ENCODE measurements around the gene PPP1R1A.

Gene PPP1R1A

DNA sequence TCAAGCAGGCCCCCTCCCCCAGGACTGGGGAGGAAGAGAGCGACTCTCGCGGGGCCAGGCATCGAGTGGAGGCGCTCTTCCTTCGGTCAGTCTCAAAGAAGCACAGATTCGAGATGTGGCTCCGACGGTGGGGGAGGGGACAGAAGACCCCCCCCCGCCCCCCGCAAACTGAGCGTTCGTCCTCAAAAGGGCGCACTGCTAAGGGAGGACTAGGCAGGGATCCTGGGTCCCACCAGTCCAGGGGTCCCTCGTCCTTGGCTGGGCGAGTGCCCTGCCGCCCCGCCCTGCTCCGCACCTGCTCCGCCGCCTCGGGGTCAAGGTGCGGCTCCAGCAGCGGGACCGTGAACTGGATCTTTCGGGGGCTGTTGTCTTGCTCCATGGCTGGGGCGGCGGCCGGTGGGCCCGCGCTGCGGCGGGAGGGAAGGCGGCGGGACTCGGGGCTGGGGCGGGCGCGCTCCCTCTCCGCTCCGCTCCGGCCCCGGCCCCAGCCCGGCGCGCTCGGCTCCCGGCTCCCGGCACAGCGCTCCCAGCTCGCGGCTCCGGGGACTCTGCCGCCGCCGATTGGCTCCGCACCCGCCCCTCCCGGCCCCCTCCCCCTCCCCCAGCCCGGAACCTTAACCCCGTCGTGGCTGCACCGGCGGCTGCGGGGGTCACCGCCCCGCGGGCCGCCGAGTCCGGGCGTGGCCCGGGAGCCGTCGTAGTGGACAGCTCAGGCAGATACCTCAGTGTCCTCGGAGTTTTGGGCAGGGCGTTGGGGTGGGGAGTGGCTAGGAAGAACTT is at the start of gene PPP1R1A:
TSS of gene PPP1R1A (minus strand) at position 550 of the 780 bp plus-strand sequence. CDS start at position 379, 171 bp downstream.
- no peak for DNase-seq (ENCODE audit: low read depth)

DNA sequence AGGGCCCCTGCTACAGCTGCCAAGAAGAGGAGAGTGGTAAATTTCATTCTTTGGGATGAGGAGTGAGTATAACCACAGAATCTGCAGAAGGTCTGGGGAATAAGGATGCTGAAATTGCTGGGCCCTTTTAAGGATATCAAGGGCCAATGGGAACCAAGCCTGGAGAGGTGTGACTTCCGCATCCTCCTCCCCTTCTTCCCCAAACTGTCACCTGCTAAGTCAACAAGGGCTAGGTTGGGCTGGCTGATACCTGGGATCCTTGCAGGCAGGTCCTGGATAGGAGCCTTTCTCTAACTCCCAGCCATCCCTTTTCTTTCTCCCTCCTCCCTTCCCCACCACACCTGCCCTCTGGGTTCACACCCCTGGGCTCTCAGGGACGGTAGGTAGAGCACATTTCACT is 46.3 kb upstream of the PPP1R1A start, which contains the start of gene LACRT:
TSS of gene LACRT (minus strand) at position 101 of the 400 bp plus-strand sequence. CDS start at position 47, 54 bp downstream.
- DNase-seq (ENCODE audit: low read depth), result no peak

GRCh38 chr12:54631988-54632728 is 43.7 kb upstream of the PPP1R1A start:
- DNase-seq (ENCODE audit: low read depth), result no peak

GRCh38 chr12:54631551-54631950 is 43.1 kb upstream of the PPP1R1A start:
- no peak for DNase-seq (ENCODE audit: low read depth)

- no peak for DNase-seq (ENCODE audit: low read depth)
These were observed 41.5 kb upstream of the PPP1R1A start for GRCh38 chr12:54629925-54630324.

- no peak for DNase-seq (ENCODE audit: low read depth)
These were observed 39.9 kb upstream of the PPP1R1A start for GRCh38 chr12:54628186-54628846.

- no peak for DNase-seq (ENCODE audit: low read depth)
These were observed 38.8 kb upstream of the PPP1R1A start for GRCh38 chr12:54627304-54627703.

GRCh38 chr12:54625598-54625997 is 37.1 kb upstream of the PPP1R1A start:
- DNase-seq (ENCODE audit: low read depth), result no peak

DNA sequence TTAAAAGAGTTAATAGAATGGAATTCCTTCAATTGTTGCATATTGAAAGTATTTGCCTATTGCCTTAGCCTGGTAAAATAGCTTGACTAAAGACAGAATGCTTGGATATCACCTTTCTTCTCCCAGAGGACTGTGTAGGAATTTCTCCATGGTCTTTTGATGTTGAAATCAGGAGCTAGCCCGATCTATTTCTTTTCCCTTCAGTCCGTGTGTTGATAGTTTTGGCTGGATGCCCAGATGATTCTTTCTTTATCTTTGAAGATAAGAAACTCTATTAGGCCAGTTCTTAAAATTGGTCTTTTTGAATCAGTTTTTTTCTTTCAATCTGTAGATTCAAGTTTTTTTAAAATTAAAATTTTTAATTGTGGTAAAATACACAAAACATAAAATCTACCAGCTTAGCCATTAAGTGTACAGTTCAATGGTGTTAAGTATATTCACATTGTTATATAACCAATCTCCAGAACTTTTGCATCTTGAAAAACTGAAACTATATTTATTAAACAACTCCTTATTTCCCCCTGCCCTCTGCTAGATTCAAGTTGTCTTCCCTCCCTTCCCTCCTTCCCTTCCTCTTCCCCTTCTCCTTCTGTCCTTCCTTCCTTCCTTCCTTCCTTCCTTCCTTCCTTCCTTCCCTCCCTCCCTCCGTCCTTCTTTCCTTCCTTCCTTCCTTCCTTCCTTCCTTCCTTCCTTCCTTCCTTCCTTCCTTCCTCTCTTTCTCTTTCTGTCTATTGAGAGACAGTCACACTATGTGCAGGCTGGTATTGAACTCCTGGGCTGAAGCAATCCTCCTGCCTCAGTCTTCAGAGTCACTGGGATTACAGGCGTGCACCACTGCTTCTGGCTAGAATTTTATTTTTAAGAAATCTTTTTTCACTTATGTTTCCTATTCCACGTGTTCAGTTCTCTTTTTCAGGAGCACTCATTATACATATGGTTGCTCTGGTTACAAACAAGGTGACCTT is 36.1 kb upstream of the PPP1R1A start:
- DNase-seq (ENCODE audit: low read depth), result no peak

- DNase-seq (ENCODE audit: low read depth), result no peak
These were observed 34.2 kb upstream of the PPP1R1A start for GRCh38 chr12:54622463-54623183.

DNA sequence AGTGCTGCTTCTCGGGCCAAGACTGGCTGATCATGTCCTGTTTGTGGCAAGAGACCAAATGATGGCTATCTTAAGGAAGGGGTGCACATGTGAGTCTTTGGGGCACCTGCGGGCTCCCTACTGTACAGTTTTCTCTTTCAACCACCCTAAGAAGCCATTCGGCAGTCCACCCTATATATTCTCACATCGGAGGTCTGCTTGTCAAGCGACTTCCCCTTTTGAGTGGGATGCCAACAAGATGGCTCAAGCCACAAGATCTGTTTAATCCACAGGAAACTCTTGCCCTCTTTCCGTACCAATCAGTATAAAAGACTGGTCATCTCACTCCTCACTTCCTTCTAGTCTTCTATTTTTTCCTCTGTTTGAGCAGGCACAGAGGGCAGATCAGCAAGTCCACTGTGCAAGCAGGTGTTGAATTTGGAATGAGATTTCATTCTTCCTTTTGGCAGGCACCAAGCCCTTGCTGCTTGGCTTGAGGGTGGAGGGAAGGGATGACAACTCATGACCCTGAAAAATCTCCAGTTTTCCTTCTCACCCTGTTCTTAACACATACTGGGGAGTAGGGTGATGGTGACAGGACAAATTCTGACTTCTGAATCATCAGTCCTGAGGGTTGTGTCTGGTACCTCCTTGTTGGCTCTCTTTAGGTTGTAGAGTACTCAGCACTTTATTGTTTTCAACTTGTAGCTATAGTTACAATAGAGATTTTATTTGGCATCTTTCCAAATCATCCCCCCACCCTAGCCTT is 28.6 kb upstream of the PPP1R1A start:
- no peak for DNase-seq (ENCODE audit: low read depth)

DNA sequence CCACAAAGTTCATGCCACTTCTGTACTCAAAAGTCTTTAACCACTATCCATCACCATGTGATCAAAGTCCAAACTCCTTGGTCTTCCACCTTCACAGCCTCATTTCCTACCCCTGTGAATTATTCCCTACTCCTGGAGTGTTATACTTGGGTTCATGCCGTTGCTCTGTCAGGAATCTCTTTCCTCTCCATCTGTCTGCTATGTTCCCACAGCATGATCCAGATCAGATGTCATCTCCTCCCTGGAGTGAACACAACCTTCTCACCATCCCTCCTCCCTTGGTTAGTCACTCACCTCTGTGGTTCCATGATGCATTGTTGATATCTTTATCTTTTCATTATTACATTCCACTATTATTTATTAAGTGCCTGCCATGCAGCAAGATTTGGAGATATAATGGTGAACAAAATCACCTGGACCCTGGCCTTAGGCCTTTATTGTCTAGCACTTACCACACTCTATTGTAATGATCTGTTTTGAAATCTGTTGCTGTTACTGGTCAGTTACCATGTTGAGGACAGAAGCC is 23.8 kb upstream of the PPP1R1A start:
- no peak for DNase-seq (ENCODE audit: low read depth)

DNA sequence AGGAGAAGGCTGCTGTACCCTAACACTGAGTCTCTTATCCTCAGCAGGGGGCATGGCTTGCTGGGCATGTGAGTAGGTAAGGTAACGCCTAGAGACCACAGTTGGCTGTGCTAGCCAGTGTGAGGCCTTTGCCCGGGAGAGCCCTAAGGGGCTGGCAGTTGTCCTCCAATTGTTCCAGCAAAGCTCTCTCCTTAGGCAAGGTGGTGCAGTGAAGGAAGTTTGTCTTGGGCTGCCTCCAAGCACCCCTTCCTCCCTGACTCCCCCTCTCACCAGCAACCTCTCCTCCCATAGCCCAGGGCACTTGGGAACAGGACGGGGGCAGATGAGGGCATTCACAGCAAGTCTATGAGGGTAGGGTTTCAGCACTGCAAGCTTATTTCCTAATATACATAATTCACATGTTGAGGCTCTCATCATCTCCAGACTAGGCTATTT is 23.3 kb upstream of the PPP1R1A start:
- DNase-seq (ENCODE audit: low read depth), result no peak

DNA sequence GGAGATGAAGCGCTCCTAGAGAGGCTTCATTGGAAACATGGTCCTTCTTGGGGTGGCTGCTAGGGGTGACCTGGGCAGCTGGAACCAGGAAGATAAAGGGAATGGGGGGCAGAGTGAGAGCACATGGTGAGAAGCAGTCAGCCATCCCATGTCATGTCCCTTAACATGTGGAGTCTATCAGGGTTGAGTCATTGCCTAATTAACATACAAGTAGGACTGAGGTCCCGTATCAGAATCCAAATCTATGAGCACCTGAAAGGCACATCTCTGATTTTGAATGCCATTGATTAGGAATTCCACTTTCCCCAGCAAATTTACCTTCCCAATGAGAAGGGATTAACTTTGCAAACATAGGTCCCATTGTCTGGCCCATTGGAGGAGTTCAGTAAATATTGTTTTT is 20.3 kb upstream of the PPP1R1A start:
- no peak for DNase-seq (ENCODE audit: low read depth)

- no peak for DNase-seq (ENCODE audit: low read depth)
These were observed 19.7 kb upstream of the PPP1R1A start for GRCh38 chr12:54608156-54608555.

DNA sequence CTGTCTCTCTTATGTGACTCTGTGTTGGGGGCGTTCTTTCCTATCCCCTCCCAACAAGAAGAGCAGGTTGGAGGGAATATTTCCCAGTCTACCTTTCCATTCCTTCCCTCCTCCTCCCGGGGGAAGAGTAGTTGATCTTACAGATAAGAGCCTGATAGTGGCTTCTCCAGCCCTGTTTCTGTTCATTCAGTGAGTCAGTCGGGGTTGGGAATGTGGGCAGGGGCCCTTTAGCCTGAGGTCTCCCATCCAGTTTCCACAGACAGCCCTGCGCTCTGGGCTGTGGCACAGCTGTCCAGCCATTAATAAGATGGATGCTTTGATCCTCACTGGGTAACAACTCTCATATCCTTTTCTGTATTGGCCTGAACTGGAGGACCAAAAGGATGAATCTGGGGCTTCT is 18.1 kb upstream of the PPP1R1A start:
- DNase-seq (ENCODE audit: low read depth), result no peak

- no peak for DNase-seq (ENCODE audit: low read depth)
These were observed 16.9 kb upstream of the PPP1R1A start for GRCh38 chr12:54605138-54605970.

DNA sequence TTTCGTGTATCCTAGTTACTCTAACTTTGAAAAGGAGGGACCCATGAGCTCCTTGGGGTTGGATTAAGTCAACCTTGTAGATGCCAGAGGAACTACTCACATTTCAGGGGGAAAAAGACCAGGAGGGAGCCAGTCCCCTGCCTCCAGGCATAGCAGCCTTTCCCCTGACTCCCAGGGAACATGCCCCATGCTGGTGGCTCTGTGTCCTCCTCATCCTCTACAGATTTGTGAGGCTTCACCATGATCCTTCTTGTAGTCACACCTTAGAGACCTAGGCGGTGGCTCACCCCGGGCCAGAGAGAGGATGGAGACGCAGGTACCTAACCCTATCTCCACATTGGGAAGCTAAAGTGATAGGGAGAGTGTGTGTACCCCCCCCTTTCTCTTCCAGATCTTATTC is 16.0 kb upstream of the PPP1R1A start:
- DNase-seq (ENCODE audit: low read depth), result no peak

GRCh38 chr12:54603872-54604271 is 15.4 kb upstream of the PPP1R1A start:
- no peak for DNase-seq (ENCODE audit: low read depth)
